Mesenchymal stem cell (in vitro differentiated cells and primary cell): Measurements from ENCODE around the gene STXBP2.

ENCODE experiments used
- DNase-seq: peaks from one replicate; pipeline ENCODE4 v3.0.0-alpha.2; 2013
- H2AFZ ChIP-seq: one replicate; pipeline ENCODE4 v1.6.1; 2013; ENCODE audit warnings: low read depth, mild to moderate bottlenecking, control low read depth, inconsistent platforms, low read length, moderate library complexity
- H2AK5ac ChIP-seq: 2 replicates; pipeline ENCODE4 v1.6.1; 2013; ENCODE audit warnings: low read length, moderate library complexity, mild to moderate bottlenecking, inconsistent platforms; ENCODE audit not compliant: severe bottlenecking
- H2BK120ac ChIP-seq: one replicate; pipeline ENCODE4 v1.6.1; 2013; ENCODE audit warnings: low read depth, mild to moderate bottlenecking, inconsistent platforms, low read length, moderate library complexity
- H2BK12ac ChIP-seq, 2 experiments: one replicate each; pipeline ENCODE4 v1.6.1; 2013; ENCODE audit warnings: inconsistent platforms in 2 of 2, low read length in 2 of 2, mild to moderate bottlenecking in 2 of 2, moderate library complexity in 2 of 2, control low read depth in 1 of 2
- H2BK15ac ChIP-seq: one replicate; pipeline ENCODE4 v1.6.1; 2013; ENCODE audit warnings: mild to moderate bottlenecking, low read depth, inconsistent platforms; ENCODE audit not compliant: poor library complexity, severe bottlenecking
- H2BK5ac ChIP-seq: 2 replicates; pipeline ENCODE4 v1.6.1; 2013; ENCODE audit warnings: low read depth, mild to moderate bottlenecking, low read length, control low read depth, inconsistent platforms; ENCODE audit not compliant: poor library complexity, severe bottlenecking
- H3K14ac ChIP-seq, 2 experiments: one replicate each; pipeline ENCODE4 v1.6.1; 2013; ENCODE audit warnings: inconsistent platforms in 2 of 2, low read length in 2 of 2, control low read depth in 1 of 2, mild to moderate bottlenecking in 1 of 2, moderate library complexity in 1 of 2
- H3K18ac ChIP-seq, 2 experiments: one replicate each; pipeline ENCODE4 v1.6.1; 2013; ENCODE audit warnings: inconsistent platforms in 2 of 2, low read length in 2 of 2, control low read depth in 1 of 2, low read depth in 1 of 2, mild to moderate bottlenecking in 1 of 2
- H3K23ac ChIP-seq, 2 experiments: one replicate each; pipeline ENCODE4 v1.6.1; 2013; ENCODE audit warnings: inconsistent platforms in 2 of 2, low read length in 2 of 2, mild to moderate bottlenecking in 2 of 2, moderate library complexity in 2 of 2, control low read depth in 1 of 2
- H3K27ac ChIP-seq: 2 replicates; pipeline ENCODE4 v1.5.1; 2013; ENCODE audit warnings: mild to moderate bottlenecking, moderate library complexity, low read length, control low read depth, inconsistent platforms; ENCODE audit not compliant: poor library complexity, severe bottlenecking
- H3K27me3 ChIP-seq, 2 experiments: 2 replicates each; pipeline versions ENCODE4 v1.6.1 to v1.7.0; 2013; ENCODE audit warnings: low read length in 2 of 2, mild to moderate bottlenecking in 2 of 2, moderate library complexity in 2 of 2, control low read depth in 1 of 2, inconsistent platforms in 1 of 2; ENCODE audit not compliant: control insufficient read depth in 1 of 2, insufficient read depth in 1 of 2
- H3K36me3 ChIP-seq, 2 experiments: 2 replicates each; pipeline versions ENCODE4 v1.6.1 to v1.7.0; 2013; ENCODE audit warnings: low read length in 2 of 2, control low read depth in 1 of 2, inconsistent platforms in 1 of 2, low read depth in 1 of 2, mild to moderate bottlenecking in 1 of 2; ENCODE audit not compliant: insufficient read depth in 2 of 2, control insufficient read depth in 1 of 2
- H3K4ac ChIP-seq, 2 experiments: one replicate each; pipeline ENCODE4 v1.6.1; 2013; ENCODE audit warnings: inconsistent platforms in 2 of 2, low read length in 2 of 2, mild to moderate bottlenecking in 2 of 2, moderate library complexity in 2 of 2, control low read depth in 1 of 2, low read depth in 1 of 2
- H3K4me1 ChIP-seq: 2 replicates; pipeline ENCODE4 v1.6.1; 2013; ENCODE audit warnings: low read depth, low read length, control low read depth; ENCODE audit not compliant: control insufficient read depth, insufficient read depth
- H3K4me2 ChIP-seq: 2 replicates; pipeline ENCODE4 v1.6.1; 2013; ENCODE audit warnings: low read length, mild to moderate bottlenecking, inconsistent platforms; ENCODE audit not compliant: poor library complexity, severe bottlenecking
- H3K4me3 ChIP-seq, 2 experiments: 2 replicates each; pipeline versions ENCODE4 v1.5.1 to v1.7.0; 2013; ENCODE audit warnings: low read length in 2 of 2, mild to moderate bottlenecking in 2 of 2, control low read depth in 1 of 2, low read depth in 1 of 2; ENCODE audit not compliant: insufficient read depth in 1 of 2
- H3K79me1 ChIP-seq: replicated peaks from 2 replicates; pipeline ENCODE4 v1.6.1; 2013; ENCODE audit warnings: mild to moderate bottlenecking, control low read depth, low read length, inconsistent platforms; ENCODE audit not compliant: poor library complexity, severe bottlenecking
- H3K9ac ChIP-seq: 2 replicates; pipeline ENCODE4 v1.7.0; 2013; ENCODE audit warnings: mild to moderate bottlenecking, low read length, moderate library complexity
- H3K9me3 ChIP-seq: 2 replicates; pipeline ENCODE4 v1.7.0; 2013; ENCODE audit warnings: mild to moderate bottlenecking, low read length; ENCODE audit not compliant: control insufficient read depth
- H4K8ac ChIP-seq: one replicate; pipeline ENCODE4 v1.6.1; 2013; ENCODE audit warnings: inconsistent platforms, mild to moderate bottlenecking, low read length, moderate library complexity
- H4K91ac ChIP-seq: one replicate; pipeline ENCODE4 v1.6.1; 2013; ENCODE audit warnings: mild to moderate bottlenecking, low read length, inconsistent platforms
- WGBS: methylation state at CpG from one replicate; pipeline ENCODE4 v1.1.7; 2013; ENCODE audit warnings: mixed read lengths; 5-methylcytosine and 5-hydroxymethylcytosine counted together

STXBP2 gene

GRCh38 chr19:7623725-7624603 lies 12.9 kb upstream of the STXBP2 start:
- no peak overlapping the region for H2BK5ac ChIP-seq
- no peak overlapping the region for H3K4me3 ChIP-seq
- H2AFZ ChIP-seq: no peak overlapping the region
- H3K27me3 ChIP-seq: no peaks in the 10 kb centered on the region
- H2BK15ac ChIP-seq: no peak overlapping the region
- H3K9me3 ChIP-seq: no peaks in the 10 kb centered on the region
- 98% methylated on average over 39 of the region's 39 CpGs for WGBS
- H3K4me1 ChIP-seq: peaks cover 17% of the 10 kb centered on the region
- peaks cover 41% of the 10 kb centered on the region for H3K79me1 ChIP-seq
- H3K14ac ChIP-seq: no peak overlapping the region
- H3K18ac ChIP-seq: no peak overlapping the region
- DNase-seq: no peak
- no peak overlapping the region for H2AK5ac ChIP-seq
- no peak overlapping the region for H3K9ac ChIP-seq
- peaks cover 47 to 87% of the 10 kb centered on the region in 2 experiments for H3K36me3 ChIP-seq
- no peak overlapping the region for H2BK12ac ChIP-seq
- H3K27ac ChIP-seq: no peak overlapping the region
- H3K23ac ChIP-seq: no peak overlapping the region
- no peak overlapping the region for H2BK120ac ChIP-seq
- no peak overlapping the region for H3K4me2 ChIP-seq
- H4K91ac ChIP-seq: no peak overlapping the region
- H4K8ac ChIP-seq: no peak overlapping the region
- no peak overlapping the region for H3K4ac ChIP-seq

- no peak for DNase-seq
- Histone ChIP-seq H3K4me3 (no peak overlapping the region), H3K27ac (no peak overlapping the region), H4K8ac (no peak overlapping the region), H2BK15ac (no peak overlapping the region), H3K18ac (no peak overlapping the region), H3K4me1 (peaks cover 17% of the 10 kb centered on the region), H3K79me1 (peaks cover 42% of the 10 kb centered on the region), H3K9ac (no peak overlapping the region), H2BK120ac (no peak overlapping the region), H2BK5ac (no peak overlapping the region), H3K9me3 (no peaks in the 10 kb centered on the region), H3K4ac (no peak overlapping the region), H3K27me3 (no peaks in the 10 kb centered on the region), H4K91ac (no peak overlapping the region), H3K23ac (no peak overlapping the region), H2AK5ac (no peak overlapping the region), H2AFZ (no peak overlapping the region), H3K14ac (no peak overlapping the region), H3K36me3 (peaks cover 43 to 79% of the 10 kb centered on the region in 2 experiments), H3K4me2 (no peak overlapping the region), H2BK12ac (no peak overlapping the region)
- 97% methylated on average over 17 of the region's 17 CpGs for WGBS
Observed at GRCh38 chr19:7624810-7625209, 12.1 kb upstream of the STXBP2 start.

- Histone ChIP-seq H3K36me3 (peaks cover 36 to 68% of the 10 kb centered on the region in 2 experiments), H3K27me3 (no peaks in the 10 kb centered on the region), H3K79me1 (peaks cover 48% of the 10 kb centered on the region), H3K4ac (no peak overlapping the region), H3K14ac (no peak overlapping the region), H3K9ac (no peak overlapping the region), H3K4me3 (no peak overlapping the region), H2BK120ac (no peak overlapping the region), H3K9me3 (no peaks in the 10 kb centered on the region), H2BK15ac (no peak overlapping the region), H3K23ac (no peak overlapping the region), H2BK12ac (no peak overlapping the region), H4K91ac (no peak overlapping the region), H3K4me2 (no peak overlapping the region), H3K18ac (no peak overlapping the region), H2AK5ac (no peak overlapping the region), H2AFZ (no peak overlapping the region), H3K27ac (no peak overlapping the region), H3K4me1 (peaks cover 24% of the 10 kb centered on the region), H2BK5ac (no peak overlapping the region), H4K8ac (no peak overlapping the region)
- WGBS: 97% methylated on average over 34 of the region's 34 CpGs
- DNase-seq: no peak
Observed at GRCh38 chr19:7625763-7626372, 11.0 kb upstream of the STXBP2 start.

GRCh38 chr19:7627166-7627565 lies 9.7 kb upstream of the STXBP2 start:
- peaks cover 28 to 64% of the 10 kb centered on the region in 2 experiments for H3K36me3 ChIP-seq
- H2BK5ac ChIP-seq: no peak overlapping the region
- H2BK120ac ChIP-seq: no peak overlapping the region
- no peak overlapping the region for H3K18ac ChIP-seq
- no peak for DNase-seq
- H2BK15ac ChIP-seq: no peak overlapping the region
- 95% methylated on average over 22 of the region's 24 CpGs for WGBS
- H3K4me1 ChIP-seq: peaks cover 28% of the 10 kb centered on the region
- H3K4me2 ChIP-seq: no peak overlapping the region
- no peak overlapping the region for H2AFZ ChIP-seq
- H3K14ac ChIP-seq: no peak overlapping the region
- no peaks in the 10 kb centered on the region for H3K27me3 ChIP-seq
- peak overlapping the region; percentile 2 for H4K91ac ChIP-seq
- no peak overlapping the region for H3K9ac ChIP-seq
- H3K4ac ChIP-seq: no peak overlapping the region
- no peak overlapping the region for H3K4me3 ChIP-seq
- no peak overlapping the region for H2BK12ac ChIP-seq
- H3K27ac ChIP-seq: no peak overlapping the region
- peaks cover 52% of the 10 kb centered on the region for H3K79me1 ChIP-seq
- H2AK5ac ChIP-seq: no peak overlapping the region
- no peak overlapping the region for H4K8ac ChIP-seq
- H3K23ac ChIP-seq: no peak overlapping the region
- H3K9me3 ChIP-seq: no peaks in the 10 kb centered on the region
